DOHH2 (cell line): ENCODE measurements around the gene NFATC2IP.

Experiments
- H3F3A ChIP-seq: fragments of 200-600 bp; sonication (generic), shearing (Covaris generic); 2 replicates; pipeline ENCODE4 v1.6.0; 2016; ENCODE audit warnings: antibody characterized with exemption, mild to moderate bottlenecking; ENCODE audit not compliant: control insufficient read depth, insufficient read depth
- H3K27ac ChIP-seq: fragments of 200-600 bp; sonication (generic); 2 replicates; pipeline ENCODE4 v1.5.1; 2014; ENCODE audit warnings: low read depth, mild to moderate bottlenecking, low read length, moderate library complexity
- H3K27me3 ChIP-seq: fragments of 200-600 bp; sonication (generic); 2 replicates; pipeline ENCODE4 v1.6.1; 2014; ENCODE audit warnings: mild to moderate bottlenecking, low read length, mixed read lengths; ENCODE audit not compliant: control insufficient read depth
- H3K36me3 ChIP-seq: fragments of 200-600 bp; sonication (generic); 2 replicates; pipeline ENCODE4 v1.6.1; 2014; ENCODE audit warnings: mild to moderate bottlenecking, low read length, moderate library complexity, mixed read lengths; ENCODE audit not compliant: control insufficient read depth
- H3K4me1 ChIP-seq: fragments of 200-600 bp; sonication (generic); 2 replicates; pipeline ENCODE4 v1.6.1; 2014; ENCODE audit warnings: mild to moderate bottlenecking, low read length, mixed read lengths; ENCODE audit not compliant: control insufficient read depth
- H3K4me2 ChIP-seq: fragments of 200-600 bp; sonication (generic); 2 replicates; pipeline ENCODE4 v1.6.0; 2014; ENCODE audit warnings: mild to moderate bottlenecking, low read length, moderate library complexity
- H3K4me3 ChIP-seq: fragments of 200-600 bp; sonication (generic); 2 replicates; pipeline ENCODE4 v1.5.1; 2014; ENCODE audit warnings: mild to moderate bottlenecking, low read length, mixed read lengths
- H3K79me2 ChIP-seq: fragments of 200-600 bp; sonication (generic); 2 replicates; pipeline ENCODE4 v1.6.1; 2014; ENCODE audit warnings: mild to moderate bottlenecking, low read length, mixed read lengths; ENCODE audit not compliant: control insufficient read depth
- H3K9me2 ChIP-seq: fragments of 200-600 bp; sonication (generic); replicated peaks from 2 replicates; pipeline ENCODE4 v1.6.1; 2014; ENCODE audit warnings: mild to moderate bottlenecking, low read length, mixed read lengths; ENCODE audit not compliant: control insufficient read depth
- H3K9me3 ChIP-seq: fragments of 200-600 bp; sonication (generic); 2 replicates; pipeline ENCODE4 v1.6.1; 2014; ENCODE audit warnings: antibody characterized with exemption, low read length, mixed read lengths; ENCODE audit not compliant: control insufficient read depth, insufficient read depth
- H4K20me1 ChIP-seq: fragments of 200-600 bp; sonication (generic); 2 replicates; pipeline ENCODE4 v1.6.0; 2014; ENCODE audit warnings: low read depth, mild to moderate bottlenecking, antibody characterized with exemption, low read length, moderate library complexity; ENCODE audit not compliant: control insufficient read depth, insufficient read depth
- EZH2phosphoT487 ChIP-seq: fragments of 200-600 bp; sonication (generic); IDR thresholded peaks from 2 replicates; pipeline ENCODE4 v1.6.1; 2017; ENCODE audit warnings: borderline replicate concordance, mild to moderate bottlenecking, antibody characterized with exemption, low read length, moderate library complexity, mixed read lengths
- TF ChIP-seq, protein P1 (sequence below): fragments of 200-600 bp; sonication (generic); IDR thresholded peaks from one replicate; pipeline ENCODE4 v1.5.1; 2014; ENCODE audit warnings: antibody characterized with exemption, mild to moderate bottlenecking, low read depth, low read length; ENCODE audit not compliant: poor library complexity, severe bottlenecking

The NFATC2IP gene

DNA sequence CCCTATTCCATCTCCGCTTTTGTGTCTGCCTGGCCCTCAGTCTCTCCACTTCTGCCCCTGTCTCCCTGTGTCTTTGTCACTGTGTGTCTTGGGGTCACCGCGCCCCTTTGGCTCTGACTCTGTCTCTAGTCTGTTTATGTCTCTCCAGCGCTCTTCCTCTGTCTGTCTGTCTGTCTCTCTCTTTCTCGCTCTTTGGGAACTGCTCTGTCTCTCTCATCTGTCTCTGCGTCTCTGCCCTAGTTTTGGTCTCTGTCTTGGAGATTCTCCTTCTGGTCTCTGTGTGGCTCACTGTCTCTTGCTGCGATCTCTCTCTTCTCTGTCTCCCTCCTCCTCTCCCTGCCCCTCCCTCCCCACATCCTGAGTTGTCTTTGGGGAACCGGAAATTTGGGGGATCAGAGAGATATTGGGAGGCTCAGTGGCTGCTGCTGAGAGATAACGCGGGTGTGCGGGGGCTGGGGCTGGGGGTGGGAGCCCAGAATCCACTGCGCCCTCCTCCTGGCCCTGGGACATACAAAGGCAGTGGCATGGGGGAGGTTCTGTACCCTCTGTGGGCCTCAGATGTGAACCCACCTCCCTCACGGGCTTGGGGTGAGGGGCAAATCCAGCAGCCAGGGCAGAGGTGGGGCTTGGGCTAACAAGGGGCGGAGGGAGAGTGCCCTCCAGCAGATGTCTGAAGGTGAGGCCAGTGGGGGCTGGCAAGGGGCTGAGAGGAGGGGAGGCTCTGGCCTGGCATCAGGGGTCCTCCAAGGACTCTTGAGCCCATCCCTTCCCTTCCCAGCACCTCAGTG, 58.5 kb downstream of the NFATC2IP start:
- H3K4me3 ChIP-seq = no peak overlapping the region
- no peaks in the 10 kb centered on the region for H3K36me3 ChIP-seq
- no peaks in the 10 kb centered on the region for H3K79me2 ChIP-seq
- H3K4me2 ChIP-seq = no peak overlapping the region
- no peaks in the 10 kb centered on the region for H4K20me1 ChIP-seq
- H3F3A ChIP-seq = no peaks in the 10 kb centered on the region
- no peak overlapping the region for H3K27ac ChIP-seq
- TF ChIP-seq EZH2phosphoT487 = no peak
- TF ChIP-seq, protein P1, sequence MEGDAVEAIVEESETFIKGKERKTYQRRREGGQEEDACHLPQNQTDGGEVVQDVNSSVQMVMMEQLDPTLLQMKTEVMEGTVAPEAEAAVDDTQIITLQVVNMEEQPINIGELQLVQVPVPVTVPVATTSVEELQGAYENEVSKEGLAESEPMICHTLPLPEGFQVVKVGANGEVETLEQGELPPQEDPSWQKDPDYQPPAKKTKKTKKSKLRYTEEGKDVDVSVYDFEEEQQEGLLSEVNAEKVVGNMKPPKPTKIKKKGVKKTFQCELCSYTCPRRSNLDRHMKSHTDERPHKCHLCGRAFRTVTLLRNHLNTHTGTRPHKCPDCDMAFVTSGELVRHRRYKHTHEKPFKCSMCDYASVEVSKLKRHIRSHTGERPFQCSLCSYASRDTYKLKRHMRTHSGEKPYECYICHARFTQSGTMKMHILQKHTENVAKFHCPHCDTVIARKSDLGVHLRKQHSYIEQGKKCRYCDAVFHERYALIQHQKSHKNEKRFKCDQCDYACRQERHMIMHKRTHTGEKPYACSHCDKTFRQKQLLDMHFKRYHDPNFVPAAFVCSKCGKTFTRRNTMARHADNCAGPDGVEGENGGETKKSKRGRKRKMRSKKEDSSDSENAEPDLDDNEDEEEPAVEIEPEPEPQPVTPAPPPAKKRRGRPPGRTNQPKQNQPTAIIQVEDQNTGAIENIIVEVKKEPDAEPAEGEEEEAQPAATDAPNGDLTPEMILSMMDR = no peak
- H3K4me1 ChIP-seq = 0 out of 2 replicates have a peak, but pooled peaks cover 3% of the 10 kb centered on the region
- no peaks in the 10 kb centered on the region for H3K9me2 ChIP-seq
- no peaks in the 10 kb centered on the region for H3K9me3 ChIP-seq
- 0 out of 2 replicates have a peak, but pooled peaks cover 2% of the 10 kb centered on the region for H3K27me3 ChIP-seq

DNA sequence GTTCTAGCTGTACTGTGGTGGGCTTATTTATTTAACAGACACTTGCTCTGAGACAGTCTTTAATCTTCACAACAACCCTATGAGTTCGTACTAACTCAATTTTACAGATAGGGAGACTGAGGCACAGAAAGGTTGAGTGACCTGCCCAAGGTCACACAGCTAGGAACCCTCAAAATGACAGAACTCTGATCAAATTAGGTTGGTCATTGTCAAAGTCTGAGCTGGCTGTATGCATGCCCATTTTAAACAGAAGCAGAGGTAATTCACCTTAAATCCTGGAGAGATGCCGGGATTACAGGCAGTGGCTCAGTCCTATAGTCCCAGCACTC, 59.1 kb downstream of the NFATC2IP start:
- no peaks in the 10 kb centered on the region for H4K20me1 ChIP-seq
- no peaks in the 10 kb centered on the region for H3K9me3 ChIP-seq
- no peak overlapping the region for H3K27ac ChIP-seq
- 0 out of 2 replicates have a peak, but pooled peaks cover 3% of the 10 kb centered on the region for H3K4me1 ChIP-seq
- H3K9me2 ChIP-seq = no peaks in the 10 kb centered on the region
- no peaks in the 10 kb centered on the region for H3K79me2 ChIP-seq
- no peak overlapping the region for H3K4me3 ChIP-seq
- TF ChIP-seq EZH2phosphoT487 = no peak
- TF ChIP-seq, protein P1 = no peak
- no peak overlapping the region for H3K4me2 ChIP-seq
- 0 out of 2 replicates have a peak, but pooled peaks cover 2% of the 10 kb centered on the region for H3K27me3 ChIP-seq
- no peaks in the 10 kb centered on the region for H3K36me3 ChIP-seq
- H3F3A ChIP-seq = no peaks in the 10 kb centered on the region

DNA sequence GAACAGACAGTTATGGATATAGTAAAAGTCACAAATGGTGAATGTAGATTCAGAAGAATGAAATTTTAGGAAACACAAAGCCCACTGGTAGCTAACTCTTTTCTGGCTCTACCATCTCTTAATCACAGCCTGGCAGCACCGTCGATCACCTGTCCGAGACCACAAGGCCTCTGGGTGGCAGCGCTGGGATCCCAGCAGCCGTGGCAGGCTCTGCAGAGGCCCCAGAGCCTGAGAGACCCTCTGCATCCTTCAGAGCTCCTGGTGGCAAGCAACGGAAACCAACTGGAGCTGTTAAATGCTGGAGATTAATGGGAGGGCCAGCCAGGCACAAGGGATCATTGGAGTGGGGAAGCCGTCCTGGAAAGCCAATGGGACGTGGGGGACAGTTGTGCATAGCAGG, 60.4 kb downstream of the NFATC2IP start:
- 0 out of 2 replicates have a peak, but pooled peaks cover 2% of the 10 kb centered on the region for H3K27me3 ChIP-seq

More for the DNA sequence above, 60.4 kb downstream of the NFATC2IP start:
- H3K4me2 ChIP-seq = no peak overlapping the region
- no peaks in the 10 kb centered on the region for H3F3A ChIP-seq
- TF ChIP-seq, protein P1 = no peak
- no peak for TF ChIP-seq EZH2phosphoT487
- no peak overlapping the region for H3K27ac ChIP-seq
- no peaks in the 10 kb centered on the region for H4K20me1 ChIP-seq
- H3K79me2 ChIP-seq = no peaks in the 10 kb centered on the region
- no peaks in the 10 kb centered on the region for H3K9me3 ChIP-seq
- H3K4me3 ChIP-seq = no peak overlapping the region
- no peaks in the 10 kb centered on the region for H3K9me2 ChIP-seq
- 0 out of 2 replicates have a peak, but pooled peaks cover 3% of the 10 kb centered on the region for H3K4me1 ChIP-seq
- H3K36me3 ChIP-seq = no peaks in the 10 kb centered on the region
